ENCODE measurements around the gene COMMD2.

COMMD2 gene

GRCh38 chr3:149701206-149701976 is 50.9 kb downstream of the COMMD2 start:
- DNase-seq: no peak
